Muscle of arm (tissue), 12 donors: ENCODE results near the gene TMCO2. TPM values are rescaled to one million over a fixed set of nuclear protein-coding genes. Genes with fewer than 3 reads are reported as not detected.

Source experiments
- polyA plus RNA-seq, 12 donors: library from polyadenylated mRNA; unstranded; fragments of 120-200 nt; gene quantifications; one replicate each; pipeline ENCODE4 v1.2.1, GENCODE V29; 2013; ENCODE audit not compliant: insufficient read length in 12 of 12

Gene TMCO2
- polyA plus RNA-seq, 12 donors, result not detected

Other genes with a start within 250 kb of the TMCO2 start
- 100 to 1,000 TPM in 3 of 12 donors, 10 to 100 TPM in 8, not detected in 1; 69.6 to 143 (median 87.0) TPM for gene CAP1, start 207.2 kb upstream of the TMCO2 start, polyA plus RNA-seq
- 10 to 100 TPM in 11 of 12 donors, not detected in 1; 35.8 to 72.2 (median 46.1) TPM for gene PPT1, start 150.7 kb upstream of the TMCO2 start, polyA plus RNA-seq
- gene RLF, start 86.5 kb upstream of the TMCO2 start, polyA plus RNA-seq, result 10 to 100 TPM in 11 of 12 donors, not detected in 1; 11.4 to 20.7 (median 16.1) TPM
- gene ZMPSTE24, start 10.3 kb downstream of the TMCO2 start, polyA plus RNA-seq, result 10 to 100 TPM in 11 of 12 donors, not detected in 1; 25.8 to 50.1 (median 30.5) TPM
- gene COL9A2, start 69.3 kb downstream of the TMCO2 start, polyA plus RNA-seq, result 10 to 100 TPM in 1 of 12 donors, 1 to 10 TPM in 9, under 1 TPM in 1, not detected in 1; 0.99 to 16.6 (median 1.5) TPM
- gene SMAP2, start 125.8 kb downstream of the TMCO2 start, polyA plus RNA-seq, result 10 to 100 TPM in 11 of 12 donors, not detected in 1; 13.7 to 33.5 (median 18.4) TPM
- 1 to 10 TPM in 11 of 12 donors, not detected in 1; 3.0 to 7.3 (median 3.7) TPM for gene ZFP69B, start 202.5 kb downstream of the TMCO2 start, polyA plus RNA-seq
- gene ZFP69, start 229.4 kb downstream of the TMCO2 start, polyA plus RNA-seq, result 1 to 10 TPM in 11 of 12 donors, not detected in 1; 3.6 to 8.2 (median 5.7) TPM